HS-5 (cell line): ENCODE data around the gene RAC2.

Experiments
- DNase-seq: peaks from one replicate; pipeline ENCODE4 v3.0.0-alpha.2; 2012; ENCODE audit warnings: low read depth

Gene RAC2

GRCh38 chr22:37275622-37276021 lies 31.6 kb upstream of the RAC2 start:
- DNase-seq, result no peak

DNA sequence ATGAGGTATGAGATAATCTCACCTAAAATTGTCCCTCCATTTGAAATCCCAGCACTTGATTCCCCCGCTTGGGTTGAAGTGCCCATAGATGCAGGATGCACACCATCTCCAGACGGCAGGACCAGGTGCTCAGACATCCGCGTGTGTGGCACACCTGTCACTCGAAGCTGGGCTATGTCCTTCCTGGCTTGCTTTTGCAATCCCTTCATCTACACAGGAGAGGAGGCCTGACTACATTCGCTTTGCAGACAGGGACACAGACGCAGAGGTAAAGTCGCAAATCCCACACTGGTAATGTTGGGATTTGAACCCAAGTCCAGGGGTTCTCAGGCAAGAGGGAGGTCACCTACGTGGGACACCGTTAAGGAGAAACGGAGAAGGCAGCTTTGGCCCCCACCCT lies 31.1 kb upstream of the RAC2 start:
- DNase-seq, result no peak

DNA sequence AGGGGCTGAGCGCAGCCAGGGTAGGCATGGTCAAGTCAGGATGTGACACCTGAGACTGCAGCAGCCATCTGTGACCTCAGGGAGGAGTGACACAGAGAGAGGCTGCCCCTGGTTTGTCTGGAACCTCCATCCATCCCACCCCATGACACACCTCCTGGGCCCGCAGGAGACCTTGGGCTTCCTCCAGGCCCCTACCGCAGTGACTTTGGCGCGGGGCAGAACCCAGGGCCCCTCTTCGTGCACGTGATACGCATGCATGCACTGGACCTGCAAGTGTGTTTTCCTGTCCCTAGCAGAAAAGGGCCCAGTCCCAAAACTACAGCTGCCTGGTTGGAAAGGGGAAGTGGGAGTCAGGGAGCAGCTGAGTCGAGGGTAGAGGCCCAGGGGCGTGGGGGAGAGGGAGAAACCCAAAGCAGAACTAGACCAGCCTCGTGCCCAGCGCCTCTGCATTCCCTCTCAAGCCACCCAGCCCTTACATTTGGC lies 30.4 kb upstream of the RAC2 start:
- no peak for DNase-seq

GRCh38 chr22:37273846-37274225 lies 29.8 kb upstream of the RAC2 start:
- DNase-seq, result no peak

DNA sequence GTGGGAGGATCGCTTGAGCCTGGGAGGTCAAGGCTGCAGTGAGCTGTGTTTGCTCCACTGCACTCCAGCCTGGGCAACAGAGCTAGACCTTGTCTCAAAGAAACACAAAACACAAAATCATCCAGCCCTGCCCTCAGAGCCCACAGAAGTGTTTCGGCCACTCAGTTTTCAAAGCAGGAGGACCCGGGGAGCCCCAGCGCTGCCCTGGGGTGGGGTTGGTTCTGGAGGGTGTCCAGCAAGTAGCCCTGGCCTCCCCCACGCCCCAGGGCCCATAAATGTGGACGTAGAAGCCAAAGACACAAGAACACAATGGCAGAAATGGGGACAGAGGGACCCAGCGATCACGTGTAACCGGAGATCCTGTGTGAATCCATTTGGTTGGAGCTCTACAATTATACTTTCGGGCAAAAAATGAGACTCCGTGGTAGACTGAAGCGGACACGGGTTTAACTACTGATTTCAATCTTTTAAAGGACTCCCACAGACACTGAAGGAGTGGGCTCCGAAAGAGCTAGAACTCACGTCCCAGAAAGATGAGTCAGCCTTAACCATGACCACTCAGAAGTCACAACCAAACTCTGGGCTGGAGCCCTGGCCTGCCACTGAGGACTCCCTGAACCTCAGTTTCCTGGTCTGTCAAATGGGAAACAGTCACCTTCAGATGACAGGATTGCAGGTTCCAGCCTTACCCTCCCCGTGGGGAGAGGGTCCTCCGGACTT lies 29.2 kb upstream of the RAC2 start:
- DNase-seq, result no peak

DNA sequence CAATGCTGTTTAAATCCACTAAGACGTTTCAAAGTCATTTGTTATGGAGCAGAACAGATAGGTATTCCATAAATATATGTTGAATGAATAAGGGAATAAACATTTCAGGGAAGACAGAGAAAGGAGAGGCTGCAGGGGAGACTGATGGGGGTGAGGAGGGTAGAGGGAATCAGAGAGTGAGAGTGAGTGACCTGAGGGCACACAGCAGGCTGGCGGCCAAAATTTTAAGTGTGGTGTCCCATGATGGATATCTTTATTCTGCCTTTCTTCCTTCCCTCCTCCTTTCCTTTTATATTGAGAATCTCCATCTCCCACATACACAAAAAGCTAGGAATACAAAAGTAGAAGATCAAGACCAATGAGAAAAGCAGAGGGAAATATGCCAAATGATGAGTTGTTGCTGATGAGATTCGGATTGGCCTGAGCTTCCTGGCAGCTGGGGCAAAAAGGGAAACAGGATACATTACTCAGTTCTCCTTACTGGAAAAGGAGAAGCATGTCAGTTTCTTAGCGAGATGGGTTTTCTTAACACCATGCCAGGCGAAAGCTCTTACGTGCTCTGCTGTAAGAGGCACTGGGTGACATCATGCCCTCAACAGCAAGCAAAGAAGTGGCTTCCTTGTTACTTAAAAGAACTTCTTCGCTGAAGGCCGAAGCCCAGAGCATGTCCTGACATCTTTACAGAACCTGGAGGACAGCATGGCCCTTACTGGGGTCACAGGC lies 27.0 kb upstream of the RAC2 start:
- DNase-seq, result no peak

- no peak for DNase-seq
Measured at GRCh38 chr22:37269936-37270678, 26.0 kb upstream of the RAC2 start.

DNA sequence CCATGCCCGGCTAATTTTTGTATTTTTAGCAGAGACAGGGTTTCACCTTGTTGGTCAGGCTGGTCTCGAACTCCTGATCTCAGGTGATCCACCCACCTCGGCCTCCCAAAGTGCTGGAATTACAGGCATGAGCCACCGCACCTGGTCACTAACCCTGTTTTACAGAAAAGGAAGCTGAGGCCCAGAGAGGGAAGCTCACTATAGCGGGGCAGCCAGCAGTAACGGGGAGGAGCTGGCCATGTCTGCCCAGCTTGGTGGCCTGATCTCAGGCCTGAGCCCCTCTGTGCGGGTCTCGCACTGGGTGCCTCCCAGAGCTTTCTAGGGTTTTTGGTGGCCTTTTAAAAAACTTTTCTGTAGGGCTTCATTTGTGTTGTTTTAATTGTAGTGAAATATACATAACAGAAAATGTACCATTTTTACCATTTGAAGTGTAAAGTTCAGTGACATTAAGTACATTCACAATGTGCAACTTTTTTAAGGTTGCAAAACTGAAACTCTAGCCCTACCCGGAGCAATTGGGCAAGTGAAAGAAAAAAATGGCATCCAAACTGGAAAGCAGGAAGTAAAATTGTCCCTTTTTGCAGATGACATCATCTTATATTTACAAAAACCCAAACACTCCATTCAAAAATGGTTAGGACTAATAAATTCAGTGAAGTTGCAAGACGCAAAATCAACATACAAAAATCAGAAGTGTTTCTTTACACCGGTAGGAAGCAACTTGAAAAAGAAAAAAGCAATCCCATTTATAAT lies 23.8 kb upstream of the RAC2 start:
- no peak for DNase-seq

GRCh38 chr22:37267135-37267587 lies 23.1 kb upstream of the RAC2 start:
- DNase-seq, result no peak

GRCh38 chr22:37266581-37267134 lies 22.6 kb upstream of the RAC2 start:
- DNase-seq, result no peak

DNA sequence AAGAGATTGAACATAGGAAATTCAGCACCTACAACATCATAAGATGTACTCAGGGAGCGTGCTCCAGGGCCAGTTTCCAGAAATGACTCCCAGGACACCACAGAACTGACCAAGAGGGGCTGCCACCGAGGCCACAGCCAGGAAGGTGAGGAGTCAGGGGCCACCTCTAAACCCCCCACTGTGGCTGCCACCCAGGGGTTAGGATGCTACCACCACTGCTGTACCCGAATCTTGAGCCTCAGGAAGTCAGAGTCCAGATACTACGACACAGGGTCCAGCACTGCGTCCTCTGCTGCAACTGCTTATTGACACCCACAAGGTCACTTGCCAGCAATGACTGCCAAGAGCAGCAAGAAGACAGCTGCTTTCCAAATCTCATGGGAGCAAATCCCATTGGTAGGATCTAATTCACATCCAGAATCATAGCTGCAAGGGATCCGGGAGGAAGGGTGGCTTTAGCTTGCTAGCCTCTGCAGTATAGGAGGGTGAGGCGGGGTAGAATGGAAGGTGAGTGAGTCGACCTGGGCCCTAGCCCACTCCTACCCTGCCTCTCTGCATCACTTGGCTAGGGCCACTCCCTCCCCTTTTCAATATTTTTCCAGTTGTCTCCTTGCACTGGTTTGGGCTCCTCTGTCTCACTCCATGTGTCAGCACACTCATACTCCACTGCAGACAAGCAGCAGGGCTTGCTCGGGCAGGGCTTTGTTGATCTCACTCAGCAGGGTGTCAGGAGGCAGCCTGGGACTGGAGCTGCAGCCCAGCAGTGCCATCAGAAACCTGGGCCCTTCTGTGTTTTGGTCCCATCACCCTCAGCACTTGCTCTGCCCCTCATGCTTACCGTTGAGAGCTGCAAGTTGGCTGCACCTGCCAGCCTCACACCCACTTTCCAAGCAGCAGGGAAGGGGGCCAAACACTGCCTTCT lies 20.2 kb upstream of the RAC2 start:
- DNase-seq, result no peak

GRCh38 chr22:37262346-37262745 lies 18.3 kb upstream of the RAC2 start:
- no peak for DNase-seq

DNA sequence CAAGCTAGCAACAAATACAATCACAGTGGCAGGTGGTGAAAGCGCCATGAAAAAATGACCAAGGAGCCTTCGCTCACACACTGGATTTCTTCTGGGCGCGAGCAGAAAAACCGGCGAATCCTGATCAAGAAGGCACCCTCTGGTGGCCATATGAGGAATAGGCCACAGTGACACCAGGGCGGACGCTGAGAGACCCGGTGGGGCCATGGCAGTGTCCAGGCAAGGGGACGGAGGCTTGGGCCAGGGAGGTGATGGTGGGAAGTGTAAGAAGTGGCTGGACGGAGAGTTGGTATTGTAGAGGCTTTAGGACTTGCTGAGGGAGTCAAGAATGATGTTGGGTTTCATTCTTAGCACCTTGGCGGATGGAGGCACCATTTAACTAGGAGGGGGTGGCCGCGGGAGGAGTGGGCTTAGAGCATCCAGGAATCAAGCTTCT lies 16.9 kb upstream of the RAC2 start:
- DNase-seq, result no peak

- DNase-seq, result no peak
Measured at GRCh38 chr22:37260155-37260795, 16.2 kb upstream of the RAC2 start.

GRCh38 chr22:37259540-37260029 lies 15.5 kb upstream of the RAC2 start:
- no peak for DNase-seq

GRCh38 chr22:37258753-37259401 lies 14.8 kb upstream of the RAC2 start:
- DNase-seq, result no peak

- DNase-seq, result no peak
Measured at GRCh38 chr22:37258005-37258752, 14.1 kb upstream of the RAC2 start.

DNA sequence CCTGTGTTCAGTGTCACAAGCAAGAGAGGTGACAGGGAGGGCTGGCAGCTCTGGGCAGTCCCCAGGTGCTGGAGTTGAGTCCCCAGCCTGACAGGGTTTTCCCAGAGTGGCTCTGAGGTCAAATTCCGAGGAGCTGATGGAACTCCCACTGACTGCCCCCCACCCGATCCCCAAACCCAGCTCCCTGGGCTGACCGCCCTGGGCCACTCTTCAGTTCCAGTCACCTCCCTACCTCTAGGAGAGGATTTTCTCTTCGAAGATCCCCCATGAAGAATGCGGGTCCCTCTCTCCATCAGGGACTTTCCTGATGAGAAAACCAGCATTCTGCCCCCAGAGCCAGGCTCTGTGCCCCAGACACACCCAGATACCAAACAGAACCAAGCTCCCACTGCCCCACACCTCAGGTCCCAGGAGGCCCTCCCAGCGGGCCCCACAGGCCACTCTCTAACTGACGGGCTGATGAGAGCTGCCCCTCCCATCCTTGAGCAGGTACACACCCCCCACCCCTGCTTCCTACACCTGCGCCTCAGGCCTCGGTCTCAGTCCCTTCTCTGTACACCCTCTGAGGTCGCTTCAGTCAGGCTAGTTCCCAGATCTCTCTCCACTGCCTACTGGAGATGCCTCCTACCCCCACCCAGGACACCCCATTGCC lies 12.1 kb upstream of the RAC2 start:
- DNase-seq, result no peak
